Epithelial cell of proximal tubule (primary cell): Measurements from ENCODE around the gene BAAT. TPM values are rescaled to one million over a fixed set of nuclear protein-coding genes. Genes with fewer than 3 reads are reported as not detected.
"Not testable (repeated sequence)": the region's sequence is repeated elsewhere in the genome, so short reads cannot be mapped to it uniquely, and the experiment has no call there.

Experiments
- DNase-seq: peaks from one replicate; pipeline ENCODE4 v3.0.0-alpha.2; 2011; ENCODE audit warnings: low read depth
- H3K4me3 ChIP-seq: 2 replicates; pipeline ENCODE4 v1.5.1; 2011; ENCODE audit warnings: low read depth, mild to moderate bottlenecking, low read length
- CTCF ChIP-seq: conservative IDR thresholded peaks from 2 replicates; pipeline ENCODE4 v1.5.1; 2012; ENCODE audit warnings: low read depth, mild to moderate bottlenecking, low read length
- total RNA-seq: library from RNA; depleted of rRNA; stranded (reverse); fragments of >200 nt; gene quantifications from 2 replicates; pipeline ENCODE4 v1.2.3, GENCODE V29; 2015

Gene BAAT
- total RNA-seq, 1 donor from 2014 or later, result not detected

- H3K4me3 ChIP-seq, result no peak overlapping the region
- no peak for TF ChIP-seq CTCF
- no peak for DNase-seq
Measured at GRCh38 chr9:101341958-101342357, 42.8 kb downstream of the BAAT start.

GRCh38 chr9:101337237-101337636 is 47.6 kb downstream of the BAAT start:
- no peak overlapping the region for H3K4me3 ChIP-seq
- TF ChIP-seq CTCF, result no peak
- no peak for DNase-seq

- no peak for TF ChIP-seq CTCF
- no peak overlapping the region for H3K4me3 ChIP-seq
- no peak for DNase-seq
Measured at GRCh38 chr9:101336091-101336490, 48.7 kb downstream of the BAAT start.

GRCh38 chr9:101333926-101334702 is 50.7 kb downstream of the BAAT start:
- H3K4me3 ChIP-seq, result no peak overlapping the region
- TF ChIP-seq CTCF, result no peak
- no peak for DNase-seq

GRCh38 chr9:101333490-101333889 is 51.3 kb downstream of the BAAT start:
- no peak for TF ChIP-seq CTCF
- no peak for DNase-seq
- no peak overlapping the region for H3K4me3 ChIP-seq

- H3K4me3 ChIP-seq, result no peak overlapping the region
- no peak for DNase-seq
- TF ChIP-seq CTCF, result no peak
Measured at GRCh38 chr9:101332362-101332761, 52.4 kb downstream of the BAAT start.

- not testable (repeated sequence) for DNase-seq, H3K4me3 ChIP-seq
Measured at GRCh38 chr9:101327422-101327909, 57.3 kb downstream of the BAAT start.
